OCI-LY1 (cell line): ENCODE results near the gene EHD1.

Experiments
- EZH2 ChIP-seq: fragments of 200-600 bp; sonication (generic), shearing (Covaris generic); IDR thresholded peaks from 2 replicates; pipeline ENCODE4 v1.8.0; 2017; ENCODE audit warnings: borderline replicate concordance, mixed run types, mild to moderate bottlenecking, antibody characterized with exemption, low read length, moderate library complexity, mixed read lengths
- TF ChIP-seq, protein P1 (sequence below): fragments of 200-600 bp; sonication (generic), shearing (Covaris generic); IDR thresholded peaks from 2 replicates; pipeline ENCODE4 v1.5.1; 2017; ENCODE audit warnings: mild to moderate bottlenecking, antibody characterized with exemption, low read length, moderate library complexity, mixed read lengths

GRCh38 chr11:64917663-64917995 lies 39.2 kb upstream of the EHD1 start:
- TF ChIP-seq, protein P1, sequence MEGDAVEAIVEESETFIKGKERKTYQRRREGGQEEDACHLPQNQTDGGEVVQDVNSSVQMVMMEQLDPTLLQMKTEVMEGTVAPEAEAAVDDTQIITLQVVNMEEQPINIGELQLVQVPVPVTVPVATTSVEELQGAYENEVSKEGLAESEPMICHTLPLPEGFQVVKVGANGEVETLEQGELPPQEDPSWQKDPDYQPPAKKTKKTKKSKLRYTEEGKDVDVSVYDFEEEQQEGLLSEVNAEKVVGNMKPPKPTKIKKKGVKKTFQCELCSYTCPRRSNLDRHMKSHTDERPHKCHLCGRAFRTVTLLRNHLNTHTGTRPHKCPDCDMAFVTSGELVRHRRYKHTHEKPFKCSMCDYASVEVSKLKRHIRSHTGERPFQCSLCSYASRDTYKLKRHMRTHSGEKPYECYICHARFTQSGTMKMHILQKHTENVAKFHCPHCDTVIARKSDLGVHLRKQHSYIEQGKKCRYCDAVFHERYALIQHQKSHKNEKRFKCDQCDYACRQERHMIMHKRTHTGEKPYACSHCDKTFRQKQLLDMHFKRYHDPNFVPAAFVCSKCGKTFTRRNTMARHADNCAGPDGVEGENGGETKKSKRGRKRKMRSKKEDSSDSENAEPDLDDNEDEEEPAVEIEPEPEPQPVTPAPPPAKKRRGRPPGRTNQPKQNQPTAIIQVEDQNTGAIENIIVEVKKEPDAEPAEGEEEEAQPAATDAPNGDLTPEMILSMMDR: no peak
- no peak for TF ChIP-seq EZH2
